SH-SY5Y (cell line): ENCODE data around the gene IGF2BP3.

ENCODE experiments used
- GATA2 ChIP-seq: IDR thresholded peaks from 2 replicates; pipeline ENCODE4 v1.6.1; 2011; ENCODE audit warnings: mild to moderate bottlenecking, low read depth, low read length
- GATA3 ChIP-seq: IDR thresholded peaks from 2 replicates; pipeline ENCODE4 v1.6.1; 2011; ENCODE audit warnings: low read depth, mild to moderate bottlenecking, low read length, moderate library complexity

GRCh38 chr7:23469961-23470250 is 385 bp downstream of the IGF2BP3 start:
- no peak for TF ChIP-seq GATA2
- no peak for TF ChIP-seq GATA3
